Measurements from ENCODE around the gene GPHN. TPM values are rescaled to one million over a fixed set of nuclear protein-coding genes. Genes with fewer than 3 reads are reported as not detected.

The GPHN gene
- total RNA-seq, 1 donor from 2014 or later = 32.1 TPM

DNA sequence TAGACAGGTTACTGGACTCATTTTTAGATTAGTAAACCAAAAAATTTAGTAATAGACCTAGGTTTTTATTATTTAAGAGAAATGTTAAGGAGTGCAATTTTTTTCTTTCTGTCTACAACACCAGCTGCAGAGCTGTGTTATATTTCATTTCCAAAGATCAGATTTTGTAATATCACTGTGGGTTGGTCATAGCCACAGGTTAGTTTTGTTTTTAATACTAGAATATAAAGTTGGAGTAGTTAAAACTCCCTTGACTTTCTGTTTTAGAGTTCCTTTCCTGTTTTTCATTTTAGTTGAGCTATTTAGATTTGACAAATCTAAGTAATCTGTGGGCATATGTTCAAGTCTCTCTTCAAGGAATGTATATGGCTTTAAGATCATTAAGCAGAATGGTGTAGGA, 650.6 kb downstream of the GPHN start:
- no peak overlapping the region for H3K27ac Mint-ChIP-seq
- no peaks in the 10 kb centered on the region for H3K4me1 Mint-ChIP-seq
- TF ChIP-seq, protein P1, sequence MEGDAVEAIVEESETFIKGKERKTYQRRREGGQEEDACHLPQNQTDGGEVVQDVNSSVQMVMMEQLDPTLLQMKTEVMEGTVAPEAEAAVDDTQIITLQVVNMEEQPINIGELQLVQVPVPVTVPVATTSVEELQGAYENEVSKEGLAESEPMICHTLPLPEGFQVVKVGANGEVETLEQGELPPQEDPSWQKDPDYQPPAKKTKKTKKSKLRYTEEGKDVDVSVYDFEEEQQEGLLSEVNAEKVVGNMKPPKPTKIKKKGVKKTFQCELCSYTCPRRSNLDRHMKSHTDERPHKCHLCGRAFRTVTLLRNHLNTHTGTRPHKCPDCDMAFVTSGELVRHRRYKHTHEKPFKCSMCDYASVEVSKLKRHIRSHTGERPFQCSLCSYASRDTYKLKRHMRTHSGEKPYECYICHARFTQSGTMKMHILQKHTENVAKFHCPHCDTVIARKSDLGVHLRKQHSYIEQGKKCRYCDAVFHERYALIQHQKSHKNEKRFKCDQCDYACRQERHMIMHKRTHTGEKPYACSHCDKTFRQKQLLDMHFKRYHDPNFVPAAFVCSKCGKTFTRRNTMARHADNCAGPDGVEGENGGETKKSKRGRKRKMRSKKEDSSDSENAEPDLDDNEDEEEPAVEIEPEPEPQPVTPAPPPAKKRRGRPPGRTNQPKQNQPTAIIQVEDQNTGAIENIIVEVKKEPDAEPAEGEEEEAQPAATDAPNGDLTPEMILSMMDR (IDR thresholded peaks at IDR 0.05; ENCODE audit: unreplicated experiment) = no peak
- no peaks in the 10 kb centered on the region for H3K27me3 Mint-ChIP-seq (ENCODE audit: low read depth)
- H3K4me3 Mint-ChIP-seq = no peak overlapping the region
- H3K9me3 Mint-ChIP-seq = no peaks in the 10 kb centered on the region
- no peaks in the 10 kb centered on the region for H3K36me3 Mint-ChIP-seq
- no peak for DNase-seq (ENCODE audit: low spot score in 2 of 2, unreplicated experiment in 2 of 2)

DNA sequence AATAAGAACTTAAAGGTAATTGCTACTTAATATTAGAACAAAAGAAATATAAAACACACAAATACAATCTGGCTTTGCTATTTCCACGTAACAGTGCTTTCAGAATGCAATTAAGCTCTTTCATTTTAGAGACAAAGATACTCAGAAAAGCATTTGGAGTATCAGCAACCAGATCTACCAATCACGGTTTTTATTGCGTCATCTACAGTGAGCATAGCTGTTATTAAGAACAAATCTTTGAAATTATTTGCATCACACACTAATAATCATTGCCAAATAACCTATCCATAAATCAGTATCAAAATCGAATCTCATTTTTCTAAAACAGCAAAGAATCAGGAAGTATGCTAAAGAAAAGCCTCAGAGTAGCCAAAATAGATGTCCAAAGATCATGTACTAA, 654.4 kb downstream of the GPHN start:
- no peaks in the 10 kb centered on the region for H3K36me3 Mint-ChIP-seq
- no peak overlapping the region for H3K4me3 Mint-ChIP-seq
- H3K27me3 Mint-ChIP-seq (ENCODE audit: low read depth) = no peaks in the 10 kb centered on the region
- DNase-seq (ENCODE audit: low spot score in 2 of 2, unreplicated experiment in 2 of 2) = no peak
- TF ChIP-seq, protein P1 (IDR thresholded peaks at IDR 0.05; ENCODE audit: unreplicated experiment) = no peak
- no peak overlapping the region for H3K27ac Mint-ChIP-seq
- H3K4me1 Mint-ChIP-seq = peaks cover 1% of the 10 kb centered on the region
- H3K9me3 Mint-ChIP-seq = no peaks in the 10 kb centered on the region

DNA sequence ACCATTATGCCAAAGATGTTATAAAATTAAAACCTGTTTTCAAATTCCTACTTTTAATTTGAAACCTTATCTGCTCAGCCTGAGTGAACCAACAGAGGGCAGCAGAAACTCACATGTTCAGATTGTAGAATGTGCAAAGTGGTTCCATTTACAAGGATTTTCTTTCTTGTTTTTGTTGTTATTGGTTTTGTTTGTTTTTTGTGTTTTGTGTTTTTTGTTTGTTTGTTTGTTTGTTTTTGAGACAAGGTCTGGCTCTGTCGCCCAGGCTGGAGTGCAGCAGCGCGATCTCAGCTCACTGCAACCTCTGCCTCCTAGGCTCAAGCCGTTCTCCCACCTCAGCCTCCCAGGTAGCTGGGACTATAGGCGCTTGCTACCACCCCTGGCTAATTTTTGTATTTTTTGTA, 658.5 kb downstream of the GPHN start:
- Mint-ChIP-seq H3K27ac (peak overlapping the region; percentile 36), H3K27me3 (ENCODE audit: low read depth) (no peaks in the 10 kb centered on the region), H3K9me3 (peaks cover 6% of the 10 kb centered on the region), H3K4me1 (peaks cover 10% of the 10 kb centered on the region), H3K36me3 (peaks cover 9% of the 10 kb centered on the region), H3K4me3 (no peak overlapping the region)
- no peak for DNase-seq (ENCODE audit: low spot score in 2 of 2, unreplicated experiment in 2 of 2)
- TF ChIP-seq, protein P1 (IDR thresholded peaks at IDR 0.05; ENCODE audit: unreplicated experiment) = peak; percentile 79

DNA sequence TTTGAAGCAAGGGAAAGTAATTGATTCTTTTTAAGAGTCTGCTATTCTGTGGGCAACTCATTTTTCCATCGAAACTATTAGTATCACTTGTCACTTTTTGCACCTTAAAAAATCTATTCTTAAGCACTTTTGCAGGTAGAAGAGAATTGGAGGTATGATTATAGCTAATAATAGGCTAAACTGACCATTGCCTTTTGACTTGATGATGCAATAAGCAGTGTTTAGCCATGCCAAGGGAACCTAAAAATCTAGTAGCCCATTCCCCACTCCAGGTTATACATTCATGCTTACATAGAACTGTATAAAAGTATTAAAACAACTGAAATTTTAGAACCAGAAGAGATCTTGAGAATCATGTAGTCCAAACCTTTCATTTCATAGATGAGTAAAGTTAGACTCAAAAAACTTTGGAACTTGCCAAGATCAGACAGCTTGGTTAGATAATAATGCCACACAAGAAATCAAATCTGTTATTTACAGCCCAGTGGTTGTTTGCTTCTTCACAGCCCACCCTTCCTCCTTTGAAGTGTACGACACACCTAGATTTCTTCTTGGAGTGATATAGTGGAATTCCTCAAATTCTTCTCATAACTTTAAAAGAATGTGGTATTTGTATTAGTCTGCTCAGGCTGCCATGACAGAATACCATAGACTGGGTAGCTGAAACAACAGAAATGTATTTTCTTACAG, 659.6 kb downstream of the GPHN start:
- no peaks in the 10 kb centered on the region for H3K27me3 Mint-ChIP-seq (ENCODE audit: low read depth)
- H3K4me3 Mint-ChIP-seq = no peak overlapping the region
- H3K9me3 Mint-ChIP-seq = peaks cover 6% of the 10 kb centered on the region
- DNase-seq (ENCODE audit: low spot score in 2 of 2, unreplicated experiment in 2 of 2) = no peak
- H3K36me3 Mint-ChIP-seq = peaks cover 21% of the 10 kb centered on the region
- TF ChIP-seq, protein P1 (IDR thresholded peaks at IDR 0.05; ENCODE audit: unreplicated experiment) = no peak
- H3K27ac Mint-ChIP-seq = peak overlapping the region; percentile 86
- peaks cover 10% of the 10 kb centered on the region for H3K4me1 Mint-ChIP-seq

DNA sequence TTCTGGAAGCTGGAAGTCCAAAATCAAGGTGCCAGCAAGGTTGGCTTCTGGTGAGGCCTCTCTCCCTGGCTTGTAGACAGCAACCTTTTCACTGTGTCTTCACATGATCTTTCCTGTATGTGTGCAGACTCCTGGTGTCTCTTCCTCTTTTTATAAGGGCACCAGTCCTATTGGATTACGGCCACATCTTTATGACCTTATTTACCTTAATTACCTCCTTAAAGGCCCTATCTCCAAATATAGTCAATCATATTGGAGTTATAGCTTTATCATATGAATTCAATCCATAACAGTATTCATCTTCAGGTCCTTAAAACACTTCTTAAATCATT, 660.1 kb downstream of the GPHN start:
- Mint-ChIP-seq H3K4me3 (no peak overlapping the region), H3K27me3 (ENCODE audit: low read depth) (no peaks in the 10 kb centered on the region), H3K36me3 (peaks cover 25% of the 10 kb centered on the region), H3K4me1 (peaks cover 10% of the 10 kb centered on the region), H3K9me3 (peaks cover 10% of the 10 kb centered on the region), H3K27ac (peak overlapping the region; percentile 86)
- TF ChIP-seq, protein P1 (IDR thresholded peaks at IDR 0.05; ENCODE audit: unreplicated experiment) = no peak
- no peak for DNase-seq (ENCODE audit: low spot score in 2 of 2, unreplicated experiment in 2 of 2)

DNA sequence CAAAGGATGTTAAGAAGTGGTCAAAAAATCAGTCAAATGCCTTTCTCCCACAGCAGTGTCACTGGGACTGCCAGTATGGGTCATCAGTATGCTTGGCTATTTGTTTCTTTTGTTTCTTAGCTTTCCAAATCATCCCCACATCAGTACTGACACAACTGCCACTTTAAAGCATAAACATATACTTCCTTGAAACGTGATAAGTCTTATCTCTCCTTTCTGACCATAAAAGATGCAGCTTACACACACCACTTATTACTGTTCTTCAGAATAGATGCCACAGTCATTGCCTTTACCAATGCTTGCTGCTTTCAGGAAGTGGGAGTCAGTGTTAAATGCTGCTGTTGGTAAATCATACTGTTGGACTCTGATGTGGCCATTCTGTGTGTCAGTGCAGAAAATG, 662.7 kb downstream of the GPHN start:
- TF ChIP-seq, protein P1 (IDR thresholded peaks at IDR 0.05; ENCODE audit: unreplicated experiment) = no peak
- peaks cover 10% of the 10 kb centered on the region for H3K4me1 Mint-ChIP-seq
- H3K27ac Mint-ChIP-seq = no peak overlapping the region
- H3K9me3 Mint-ChIP-seq = peaks cover 23% of the 10 kb centered on the region
- DNase-seq (ENCODE audit: low spot score in 2 of 2, unreplicated experiment in 2 of 2) = no peak
- no peak overlapping the region for H3K4me3 Mint-ChIP-seq
- peaks cover 45% of the 10 kb centered on the region for H3K36me3 Mint-ChIP-seq
- no peaks in the 10 kb centered on the region for H3K27me3 Mint-ChIP-seq (ENCODE audit: low read depth)

All from mesothelial cell of epicardium (in vitro differentiated cells).